ENCODE data around the gene GOLGA2. TPM values are rescaled to one million over a fixed set of nuclear protein-coding genes. Genes with fewer than 3 reads are reported as not detected.

GOLGA2 gene
- total RNA-seq, 2 donors from 2014 or later = 83.6 to 104 TPM

DNA sequence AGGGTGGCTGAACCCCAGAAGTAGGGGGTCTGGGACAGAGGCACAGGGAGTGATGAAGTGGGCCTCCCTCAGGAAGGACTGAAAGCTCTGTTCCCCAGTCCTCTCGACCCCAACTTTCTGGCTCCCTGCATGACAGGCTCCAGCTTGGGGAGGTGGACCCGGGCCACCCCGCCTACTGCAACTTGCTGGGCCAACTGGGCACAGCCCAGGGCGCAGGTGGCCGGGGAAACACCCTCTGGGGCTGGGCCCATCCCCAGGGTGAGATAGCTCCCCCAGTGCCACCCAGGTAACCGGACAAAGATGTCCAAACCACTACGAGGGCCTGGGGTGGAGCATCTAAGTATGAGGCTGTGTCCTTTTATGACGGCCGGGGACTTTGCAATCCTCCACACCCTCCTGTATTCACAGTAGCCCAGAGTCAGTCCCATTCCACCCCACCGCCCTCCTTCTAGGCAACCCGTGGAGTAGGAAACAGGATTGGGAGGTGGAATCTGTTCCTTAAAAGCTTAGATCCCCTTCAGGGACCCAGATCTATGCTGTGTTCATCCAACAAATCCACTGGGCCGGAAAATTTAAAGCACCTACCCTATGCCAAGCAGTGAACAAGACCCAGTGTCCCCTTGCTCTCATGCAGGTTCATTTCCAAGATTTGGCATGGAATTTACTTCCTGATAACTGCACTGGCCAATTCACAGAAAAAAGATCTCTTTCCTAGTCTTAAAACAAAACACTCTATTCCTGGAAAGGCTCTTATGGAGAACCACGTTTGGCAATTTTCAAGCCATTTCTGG, 52.7 kb downstream of the GOLGA2 start:
- intact Hi-C loops (cut with DNase I, micrococcal nuclease) = no loop called here
- ATAC-seq (no peak), DNase-seq (no peak)

GRCh38 chr9:128222026-128222425, 53.8 kb downstream of the GOLGA2 start:
- no peak for DNase-seq
- intact Hi-C loops (cut with DNase I, micrococcal nuclease) = no loop called here
- ATAC-seq = no peak

DNA sequence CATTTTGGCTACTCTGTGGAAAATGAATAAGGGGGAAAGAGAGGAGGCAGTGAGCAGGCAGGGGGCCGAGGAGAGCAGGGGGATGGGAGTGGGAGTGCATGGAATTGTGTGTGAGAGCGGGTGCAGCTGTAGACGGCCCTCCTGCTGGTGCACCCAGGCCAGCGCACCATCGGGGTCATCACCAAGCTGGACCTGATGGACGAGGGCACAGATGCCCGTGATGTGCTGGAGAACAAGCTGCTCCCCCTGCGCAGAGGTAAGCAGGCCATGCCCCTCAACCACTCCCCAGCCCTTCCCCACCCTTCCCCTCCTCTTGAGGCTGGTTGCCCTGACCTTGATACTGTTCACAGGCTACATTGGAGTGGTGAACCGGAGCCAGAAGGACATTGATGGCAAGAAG, 56.0 kb downstream of the GOLGA2 start:
- DNase-seq (no peak), ATAC-seq (no peak)
- intact Hi-C loops (cut with DNase I, micrococcal nuclease) = no loop called here

- DNase-seq = peak; percentile 98 to 99
- intact Hi-C loops (cut with DNase I, micrococcal nuclease) = no loop called here
- peak; percentile 98 for ATAC-seq
Measured at GRCh38 chr9:128218518-128219389, 57.1 kb downstream of the GOLGA2 start.

DNA sequence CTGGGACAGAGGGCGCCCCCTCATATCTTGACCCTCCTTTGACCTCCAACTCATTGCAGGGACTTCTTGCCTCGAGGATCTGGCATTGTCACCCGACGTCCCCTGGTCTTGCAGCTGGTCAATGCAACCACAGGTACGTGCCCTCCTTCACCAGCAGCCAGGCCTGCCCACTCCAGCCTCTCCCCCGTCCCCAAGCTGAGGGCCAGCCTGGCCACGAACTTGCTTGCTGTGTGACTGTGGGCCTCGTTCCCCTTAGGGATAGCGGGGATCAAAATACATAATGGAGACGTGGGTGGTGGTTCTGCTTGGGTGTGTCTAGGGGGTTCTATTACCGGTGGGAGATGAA, 57.7 kb downstream of the GOLGA2 start:
- intact Hi-C loops (cut with DNase I, micrococcal nuclease) = no loop called here
- ATAC-seq (no peak), DNase-seq (no peak)

DNA sequence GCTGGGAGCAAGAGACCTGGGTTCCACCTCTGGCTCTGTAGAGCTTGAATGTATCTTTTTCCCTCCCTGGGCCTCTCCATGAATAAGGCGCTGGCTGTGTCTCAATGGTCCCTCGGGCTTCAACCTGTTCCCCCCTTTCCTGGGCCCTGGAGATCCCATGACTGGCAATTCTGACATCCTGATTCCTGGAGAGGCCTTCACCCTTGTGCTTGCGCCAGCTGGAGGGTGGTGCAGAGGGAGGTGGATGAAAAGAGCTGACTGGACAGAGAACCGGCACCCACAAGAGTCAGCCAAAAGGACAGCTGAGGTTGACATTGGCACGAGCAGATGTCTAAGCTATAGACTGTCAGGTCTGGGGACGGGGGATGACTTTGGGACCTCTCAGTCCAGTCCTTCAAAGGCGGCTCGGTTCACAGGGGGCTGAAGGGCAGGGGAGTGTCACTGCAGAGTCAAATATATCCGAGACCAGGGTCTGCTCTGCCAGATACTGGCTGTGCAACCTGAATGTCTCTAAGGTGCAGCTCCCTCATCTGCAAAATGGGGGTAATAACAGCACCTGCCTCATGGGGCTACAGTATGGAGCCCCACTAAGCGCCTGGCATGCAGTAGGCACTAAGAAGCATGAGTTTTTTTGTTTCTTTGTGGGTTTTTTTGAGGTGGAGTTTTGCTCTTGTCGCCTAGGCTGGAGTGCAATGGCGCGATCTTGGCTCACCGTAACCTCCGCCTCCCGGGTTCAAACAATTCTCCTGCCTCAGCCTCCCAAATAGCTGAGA, 58.8 kb downstream of the GOLGA2 start:
- intact Hi-C loops (cut with DNase I, micrococcal nuclease) = no loop called here
- DNase-seq (no peak), ATAC-seq (no peak)

DNA sequence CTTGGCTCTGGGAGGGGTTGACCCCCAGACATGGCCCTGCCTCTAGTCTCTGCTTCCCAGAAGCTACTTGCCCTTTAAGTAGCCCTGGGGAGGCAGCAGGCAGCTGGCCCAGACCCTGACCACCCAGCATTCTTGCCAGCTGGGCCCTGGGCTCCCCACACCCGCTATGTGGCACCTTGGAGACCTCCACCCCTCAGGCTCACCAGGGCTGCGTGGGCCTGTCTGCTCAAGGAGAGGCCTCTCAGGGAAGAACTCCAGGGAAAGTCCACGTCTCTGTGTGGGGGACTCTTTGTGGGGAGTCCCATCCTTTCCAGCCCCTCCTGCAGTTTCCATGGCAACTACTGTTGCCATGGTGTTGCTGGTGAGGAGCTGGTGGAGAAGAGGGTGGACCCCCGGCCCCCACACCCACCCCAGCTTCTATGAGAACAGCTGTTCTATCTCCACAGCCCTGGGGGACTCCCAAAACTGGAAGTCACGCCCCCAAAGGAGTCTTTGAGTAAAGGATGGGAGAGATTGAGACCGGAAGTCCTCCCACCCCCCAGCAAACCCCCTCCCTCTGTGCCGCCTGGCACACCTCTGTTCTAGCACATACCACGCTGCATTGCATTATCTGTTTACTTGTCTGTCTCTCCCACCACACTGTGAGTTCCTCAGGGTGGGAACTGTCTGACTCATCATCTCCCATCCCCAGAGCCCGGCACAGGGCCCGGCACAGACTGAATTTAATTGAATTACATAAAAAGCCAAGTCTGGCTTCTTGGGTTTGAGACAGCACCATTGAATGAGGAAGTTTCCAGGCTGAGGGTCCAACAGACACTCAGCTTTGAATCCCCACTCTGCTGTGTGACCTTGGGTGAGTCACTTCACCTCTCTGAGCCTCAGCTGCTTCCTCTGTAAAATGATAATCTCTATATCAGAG, 60.1 kb downstream of the GOLGA2 start:
- DNase-seq = no peak
- no peak for ATAC-seq
- intact Hi-C loops (cut with DNase I, micrococcal nuclease) = no loop called here

DNA sequence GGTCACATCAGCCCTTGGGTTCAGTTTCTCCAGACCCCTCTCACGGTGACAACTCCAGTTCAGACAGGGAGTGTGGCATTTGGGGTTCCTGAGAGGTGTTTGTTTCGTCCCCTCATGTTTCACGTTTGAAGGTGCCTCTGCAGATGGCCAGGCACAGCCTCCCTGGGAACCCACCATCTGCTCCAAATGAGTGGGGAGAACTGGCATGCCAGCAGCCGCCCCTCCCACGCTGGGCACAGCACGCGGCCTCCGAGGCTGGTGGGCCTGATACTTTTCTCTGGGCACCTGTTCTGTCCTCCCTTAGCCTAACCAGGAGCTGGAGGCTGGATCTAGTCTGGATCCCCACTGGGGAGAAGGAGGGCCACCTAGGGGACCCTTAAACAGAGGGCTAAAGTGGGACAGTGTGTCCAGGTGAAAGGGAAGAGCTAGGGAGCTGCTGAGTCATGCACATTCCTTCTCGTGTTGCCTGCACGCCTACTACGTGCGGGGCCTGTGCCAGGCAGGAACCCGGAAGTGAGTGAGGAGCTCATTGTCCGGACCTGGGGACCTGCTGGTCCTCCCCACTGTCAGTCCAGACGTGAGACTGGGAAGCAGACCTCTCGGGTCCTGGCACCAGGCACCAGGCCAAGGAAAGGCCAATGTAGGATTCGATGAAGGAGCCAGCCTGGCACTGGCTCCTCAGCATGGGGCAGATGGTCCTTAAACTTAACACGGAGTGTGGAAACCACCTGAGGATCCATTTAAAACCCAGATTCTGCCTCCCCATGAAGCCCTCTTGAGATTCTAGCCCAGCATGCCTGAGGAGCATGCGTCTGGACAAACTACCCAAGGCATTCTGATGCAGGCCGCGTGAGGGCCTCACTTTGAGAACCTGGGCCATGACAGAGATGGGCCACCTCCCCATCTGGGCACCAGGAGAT, 61.0 kb downstream of the GOLGA2 start:
- DNase-seq (no peak), ATAC-seq (no peak)
- intact Hi-C loops (cut with DNase I, micrococcal nuclease) = no loop called here

DNA sequence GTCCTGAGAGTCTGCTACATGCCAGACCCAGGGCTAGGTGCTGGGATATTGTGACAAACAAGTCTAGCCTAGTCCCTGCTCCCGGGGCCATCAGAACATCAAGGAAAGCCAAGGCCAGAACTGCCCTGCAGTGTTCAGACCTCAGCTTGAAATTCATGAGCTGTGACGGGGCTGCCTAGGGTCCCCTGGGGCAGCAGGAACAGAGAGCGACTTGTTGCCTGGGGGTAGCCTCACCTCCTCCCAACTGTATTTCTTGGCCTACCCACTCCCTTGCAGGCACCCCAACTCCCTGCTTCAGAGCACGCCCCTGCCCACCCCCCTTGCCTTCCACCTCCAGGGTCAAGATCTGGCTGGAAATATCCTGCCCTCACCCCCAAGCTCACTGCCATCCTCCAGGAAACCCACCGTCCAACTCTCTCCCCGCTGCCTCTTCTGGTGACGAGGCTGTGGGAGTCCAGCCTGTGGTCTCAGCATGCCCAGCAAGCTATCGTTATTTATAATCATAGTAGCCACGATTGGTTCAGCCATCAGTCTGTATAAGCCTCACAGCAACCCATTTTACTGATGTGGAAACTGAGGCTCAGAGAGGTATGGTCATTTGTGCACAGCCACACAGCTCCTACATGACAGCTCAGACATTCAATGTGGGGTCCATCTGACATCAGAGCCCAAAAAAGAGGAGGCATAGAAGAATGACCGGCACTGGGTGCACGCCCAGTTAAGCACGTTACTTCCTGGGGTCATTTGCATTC, 61.9 kb downstream of the GOLGA2 start:
- ATAC-seq = no peak
- intact Hi-C loops (cut with DNase I, micrococcal nuclease) = no loop called here

DNA sequence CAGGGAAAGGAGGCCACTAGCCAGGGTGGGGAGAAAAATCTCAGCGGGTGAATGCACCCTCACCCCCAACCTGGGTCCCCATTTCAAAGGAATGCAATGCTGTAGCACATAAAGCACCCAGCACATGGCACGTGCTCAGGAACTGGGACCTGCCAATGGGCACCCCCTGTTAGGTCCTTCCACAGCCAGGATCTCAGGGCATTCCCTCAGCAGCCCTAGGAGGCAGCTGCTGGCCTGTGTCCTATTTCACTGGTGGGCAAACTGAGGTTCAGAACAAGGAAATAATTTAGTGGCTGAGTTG, 63.9 kb downstream of the GOLGA2 start:
- intact Hi-C loops (cut with DNase I, micrococcal nuclease) = no loop called here
- ATAC-seq (no peak), DNase-seq (no peak)

More for the DNA sequence above, 61.9 kb downstream of the GOLGA2 start:
- no peak for DNase-seq

DNA sequence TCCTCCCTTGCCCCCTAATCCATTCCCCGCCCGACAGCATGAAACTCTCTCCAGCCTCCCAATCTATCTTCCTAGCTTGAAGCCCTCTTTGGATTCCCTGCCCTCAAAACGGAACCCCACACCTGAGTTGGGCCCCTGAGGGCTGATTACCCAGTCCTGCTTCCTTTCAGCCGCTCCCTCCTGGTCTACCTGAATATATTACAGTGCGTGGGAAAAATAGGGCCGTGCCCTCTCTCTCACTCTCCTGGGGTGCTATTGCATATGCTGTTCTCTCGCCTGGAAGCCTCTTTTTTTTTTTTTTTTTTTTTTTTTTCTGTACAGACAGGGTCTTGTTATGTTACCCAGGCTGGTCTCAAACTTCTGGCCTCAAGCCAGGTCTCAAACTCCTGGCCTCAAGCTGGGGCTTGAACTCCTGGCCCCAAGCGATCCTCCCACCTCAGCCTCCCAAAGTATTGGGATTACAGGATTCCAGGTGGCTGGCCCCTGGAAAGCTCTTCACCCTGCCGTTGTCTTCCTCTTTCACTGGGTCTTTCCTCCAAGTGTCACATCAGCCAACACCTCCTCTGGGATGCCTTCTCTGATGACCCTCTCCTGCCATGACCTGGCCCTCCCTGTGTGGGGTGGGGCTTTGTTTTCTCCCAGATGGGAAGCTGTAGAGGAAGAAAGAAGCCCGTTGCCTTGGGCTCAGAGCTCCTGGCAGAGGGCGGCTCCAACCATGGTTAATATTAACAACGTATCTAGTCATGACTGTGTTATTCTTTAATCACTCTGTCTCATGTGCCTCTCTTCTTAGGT, 64.4 kb downstream of the GOLGA2 start:
- intact Hi-C loops (cut with DNase I, micrococcal nuclease) = no loop called here
- DNase-seq (no peak), ATAC-seq (peak; percentile 71)

GRCh38 chr9:128208946-128209669, 66.7 kb downstream of the GOLGA2 start:
- intact Hi-C loops (cut with DNase I, micrococcal nuclease) = no loop called here
- no peak for DNase-seq
- ATAC-seq = no peak

DNA sequence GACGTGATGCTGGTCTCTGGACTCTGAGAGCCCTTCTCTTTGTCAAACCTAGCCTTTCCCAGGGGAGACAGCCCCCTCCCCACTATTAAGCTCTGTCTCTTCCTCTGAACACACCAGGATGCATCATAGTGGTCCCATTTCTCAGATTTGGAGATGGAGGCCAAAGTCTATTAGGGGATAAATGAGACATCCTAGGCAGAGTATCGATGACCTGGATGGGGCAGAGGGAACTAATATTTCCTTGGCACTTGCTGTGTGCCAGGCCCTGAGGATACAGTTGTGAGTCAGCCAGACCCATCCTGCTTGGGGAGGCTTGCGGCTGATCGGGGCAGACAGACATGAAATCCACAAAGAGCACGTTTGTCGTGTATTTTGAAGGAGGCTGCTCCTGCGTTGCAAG, 67.4 kb downstream of the GOLGA2 start:
- intact Hi-C loops (cut with DNase I, micrococcal nuclease) = no loop called here
- no peak for ATAC-seq
- DNase-seq = no peak

- intact Hi-C loops (cut with DNase I, micrococcal nuclease) = no loop called here
- peak; percentile 35 for ATAC-seq
- DNase-seq = no peak
Measured at GRCh38 chr9:128206916-128207910, 68.6 kb downstream of the GOLGA2 start.

Data from left colon (tissue), 2 donors.